GM18907 (cell line): Measurements from ENCODE around the gene SPTB.
"Not testable (repeated sequence)": the region's sequence is repeated elsewhere in the genome, so short reads cannot be mapped to it uniquely, and the experiment has no call there.

Experiments
- ATAC-seq: cut with Tn5 transposase; IDR thresholded peaks from one replicate; pipeline ENCODE4 v1.9.1; 2021; ENCODE audit warnings: mild to moderate bottlenecking, moderate library complexity; ENCODE audit not compliant: unreplicated experiment

The SPTB gene

GRCh38 chr14:64879635-64880220 lies at the start of gene SPTB:
Gene SPTB, minus strand, starts transcription at chr14:64879907. Its CDS starts 56,813 bp downstream, at chr14:64823094.
- ATAC-seq, result peak; percentile 53

GRCh38 chr14:64929014-64929359 lies 49.3 kb upstream of the SPTB start:
- ATAC-seq, result no peak

- ATAC-seq, result peak; percentile 70
These were observed 48.7 kb upstream of the SPTB start for GRCh38 chr14:64928239-64929013.

GRCh38 chr14:64927031-64927430 lies 47.3 kb upstream of the SPTB start:
- no peak for ATAC-seq

GRCh38 chr14:64926398-64926995 lies 46.8 kb upstream of the SPTB start:
- ATAC-seq, result no peak

- ATAC-seq, result no peak
These were observed 43.3 kb upstream of the SPTB start for GRCh38 chr14:64923015-64923414.

- no peak for ATAC-seq
These were observed 40.8 kb upstream of the SPTB start for GRCh38 chr14:64920465-64920864.

GRCh38 chr14:64919618-64920017 lies 39.9 kb upstream of the SPTB start:
- ATAC-seq, result no peak

- ATAC-seq, result no peak
These were observed 39.5 kb upstream of the SPTB start for GRCh38 chr14:64919215-64919614.

GRCh38 chr14:64918216-64918615 lies 38.5 kb upstream of the SPTB start:
- ATAC-seq, result no peak

GRCh38 chr14:64915797-64916196 lies 36.1 kb upstream of the SPTB start:
- ATAC-seq, result no peak

- ATAC-seq, result no peak
These were observed 35.3 kb upstream of the SPTB start for GRCh38 chr14:64915029-64915424.

GRCh38 chr14:64914237-64915028 lies 34.7 kb upstream of the SPTB start, which contains the start of gene CHURC1:
Gene CHURC1, plus strand, starts transcription at chr14:64914455. Its CDS starts 41 bp downstream, at chr14:64914496.
- ATAC-seq, result peak; percentile 98

GRCh38 chr14:64913477-64913876 lies 33.8 kb upstream of the SPTB start:
- not testable (repeated sequence) for ATAC-seq

GRCh38 chr14:64912261-64912660 lies 32.6 kb upstream of the SPTB start:
- no peak for ATAC-seq

GRCh38 chr14:64910847-64911495 lies 31.3 kb upstream of the SPTB start:
- no peak for ATAC-seq

- no peak for ATAC-seq
These were observed 26.3 kb upstream of the SPTB start for GRCh38 chr14:64906022-64906421.

GRCh38 chr14:64899958-64900357 lies 20.3 kb upstream of the SPTB start:
- no peak for ATAC-seq

GRCh38 chr14:64891839-64892375 lies 12.2 kb upstream of the SPTB start:
- no peak for ATAC-seq

GRCh38 chr14:64891173-64891838 lies 11.6 kb upstream of the SPTB start:
- ATAC-seq, result no peak
